Cardiac atrium fibroblast (primary cell): ENCODE results near the gene DRG1. TPM values are rescaled to one million over a fixed set of nuclear protein-coding genes. Genes with fewer than 3 reads are reported as not detected.

ENCODE experiments used
- total RNA-seq: library from RNA; depleted of rRNA; stranded (reverse); fragments of >200 nt; gene quantifications from 2 replicates; pipeline ENCODE4 v1.2.3, GENCODE V29; 2015

The DRG1 gene, protein sequence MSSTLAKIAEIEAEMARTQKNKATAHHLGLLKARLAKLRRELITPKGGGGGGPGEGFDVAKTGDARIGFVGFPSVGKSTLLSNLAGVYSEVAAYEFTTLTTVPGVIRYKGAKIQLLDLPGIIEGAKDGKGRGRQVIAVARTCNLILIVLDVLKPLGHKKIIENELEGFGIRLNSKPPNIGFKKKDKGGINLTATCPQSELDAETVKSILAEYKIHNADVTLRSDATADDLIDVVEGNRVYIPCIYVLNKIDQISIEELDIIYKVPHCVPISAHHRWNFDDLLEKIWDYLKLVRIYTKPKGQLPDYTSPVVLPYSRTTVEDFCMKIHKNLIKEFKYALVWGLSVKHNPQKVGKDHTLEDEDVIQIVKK
- total RNA-seq, result 64.3 and 71.8 TPM in 2 replicates

DNA sequence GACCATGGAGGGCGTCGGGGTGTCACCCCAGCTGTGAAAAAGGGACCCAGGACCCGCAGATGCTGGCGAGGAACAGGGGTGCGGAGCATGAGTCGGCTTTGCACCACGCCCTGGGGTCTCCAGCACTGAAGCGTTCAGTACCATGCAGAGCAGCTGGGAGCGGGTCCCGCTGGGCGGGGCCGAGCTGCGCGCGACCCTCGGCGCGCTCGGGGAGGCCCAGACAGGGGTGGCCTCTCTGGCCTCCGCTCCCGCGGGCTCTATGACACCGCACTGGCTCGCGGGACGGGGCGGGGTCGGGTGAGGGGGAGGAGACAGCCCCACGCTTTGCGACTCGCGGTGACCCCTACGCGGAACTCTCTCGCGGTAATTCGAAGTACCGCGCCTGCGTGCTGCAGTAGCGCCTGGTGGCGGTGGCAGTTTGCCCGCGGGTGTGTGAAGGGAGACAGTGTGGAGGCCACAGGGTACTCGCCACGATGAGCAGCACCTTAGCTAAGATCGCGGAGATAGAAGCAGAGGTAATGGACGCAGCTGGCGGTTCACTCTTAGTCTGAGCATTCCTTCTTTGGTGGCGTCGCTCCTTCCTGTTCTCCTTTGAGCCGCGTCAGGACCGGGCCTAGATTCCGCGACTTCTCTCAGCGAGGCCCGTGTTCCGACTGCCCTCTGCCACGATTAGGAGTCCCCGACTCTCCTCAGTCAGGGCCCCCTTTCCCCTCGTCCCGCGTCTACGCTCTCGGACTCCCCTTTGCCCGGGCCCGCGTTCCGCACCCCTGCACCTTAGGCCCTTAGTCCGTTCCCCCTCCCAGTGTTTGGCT is at the start of gene DRG1:
Gene DRG1, plus strand, starts transcription at position 394 of the 812 bp plus-strand sequence. Its CDS starts 80 bp downstream, at position 474.

Other genes with a start within 250 kb of the DRG1 start
- gene RNF185, start 239.4 kb upstream of the DRG1 start, total RNA-seq, result 23.6 and 38.4 TPM in 2 replicates
- gene LIMK2, start 187.3 kb upstream of the DRG1 start, total RNA-seq, result 5.5 and 17.5 TPM in 2 replicates
- gene PIK3IP1, start 107.1 kb upstream of the DRG1 start, total RNA-seq, result 12.1 and 14.7 TPM in 2 replicates
- gene PATZ1, start 53.3 kb upstream of the DRG1 start, total RNA-seq, result 11.9 and 13.1 TPM in 2 replicates
- 4.9 and 8.7 TPM in 2 replicates for gene EIF4ENIF1, start 90.2 kb downstream of the DRG1 start, total RNA-seq
- 8.1 and 17.0 TPM in 2 replicates for gene SFI1, start 96.9 kb downstream of the DRG1 start, total RNA-seq